ENCODE data around the gene DNAJC28.
"Not testable (repeated sequence)": the region's sequence is repeated elsewhere in the genome, so short reads cannot be mapped to it uniquely, and the experiment has no call there.

Gene DNAJC28

GRCh38 chr21:33480481-33481103, 10.9 kb downstream of the DNAJC28 start:
- DNase-seq, result no peak

GRCh38 chr21:33479679-33480480, 11.6 kb downstream of the DNAJC28 start, which contains the start of gene TMEM50B:
Gene TMEM50B, minus strand, starts transcription at chr21:33479974. Its CDS starts 11,089 bp downstream, at chr21:33468885.
- peak; percentile 96 for DNase-seq

DNA sequence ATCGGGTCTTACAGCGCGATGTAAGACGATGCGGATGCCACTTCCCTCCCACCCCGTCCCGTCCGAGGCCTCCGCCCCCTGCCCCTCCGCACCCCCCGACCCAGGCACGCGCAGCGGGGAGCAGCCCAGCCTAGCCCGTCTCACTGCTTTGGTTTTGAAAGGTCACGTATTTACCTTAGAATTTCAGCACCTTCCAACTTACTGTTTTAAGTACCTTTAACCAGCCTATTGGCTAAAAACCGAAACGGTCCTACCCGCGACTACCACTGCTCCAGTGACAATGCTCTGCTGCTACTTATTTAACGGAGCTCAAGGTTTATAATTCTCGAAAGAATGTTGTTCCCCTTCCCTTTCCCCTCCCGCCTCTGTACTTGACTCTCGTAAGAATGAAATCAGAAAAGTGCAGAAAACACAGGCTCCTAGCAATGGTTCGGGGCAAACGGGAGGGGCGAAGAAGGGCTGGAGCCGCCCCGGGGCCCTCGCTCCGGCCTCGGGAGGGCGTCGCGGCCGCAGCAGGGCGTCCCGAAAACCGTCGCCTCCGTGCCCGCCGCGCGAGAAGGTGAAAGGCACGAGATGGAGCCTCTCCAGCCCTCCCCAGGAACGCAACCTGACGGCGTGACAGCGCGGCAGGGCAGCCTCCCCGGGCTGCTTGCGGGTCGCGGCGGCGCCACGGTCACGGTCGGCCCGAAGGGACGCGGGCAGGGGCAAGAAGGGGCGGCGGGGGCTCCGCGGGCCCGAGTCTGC, 12.4 kb downstream of the DNAJC28 start:
- peak; percentile 57 for DNase-seq

- DNase-seq, result no peak
Measured at GRCh38 chr21:33478182-33478581, 13.3 kb downstream of the DNAJC28 start.

DNA sequence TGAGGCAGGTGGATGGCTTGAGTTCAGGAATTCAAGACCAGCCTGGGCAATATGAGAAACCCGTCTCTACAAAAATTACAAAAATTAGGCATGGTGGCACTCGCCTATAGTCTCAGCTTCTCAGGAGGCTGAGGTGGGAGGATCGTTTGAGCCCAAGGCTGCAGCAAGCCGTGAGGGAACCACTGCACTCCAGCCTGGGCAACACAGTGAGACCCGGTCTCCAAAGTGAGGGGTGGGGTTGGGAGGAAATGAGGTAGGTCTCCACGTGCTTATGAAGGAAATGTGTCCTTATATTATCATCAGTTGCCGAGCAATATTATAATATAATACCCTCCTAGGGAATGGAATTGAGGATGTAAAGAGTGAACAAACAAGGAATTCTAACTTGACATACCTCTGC, 14.4 kb downstream of the DNAJC28 start:
- no peak for DNase-seq

GRCh38 chr21:33473344-33473743, 18.2 kb downstream of the DNAJC28 start:
- DNase-seq, result no peak

DNA sequence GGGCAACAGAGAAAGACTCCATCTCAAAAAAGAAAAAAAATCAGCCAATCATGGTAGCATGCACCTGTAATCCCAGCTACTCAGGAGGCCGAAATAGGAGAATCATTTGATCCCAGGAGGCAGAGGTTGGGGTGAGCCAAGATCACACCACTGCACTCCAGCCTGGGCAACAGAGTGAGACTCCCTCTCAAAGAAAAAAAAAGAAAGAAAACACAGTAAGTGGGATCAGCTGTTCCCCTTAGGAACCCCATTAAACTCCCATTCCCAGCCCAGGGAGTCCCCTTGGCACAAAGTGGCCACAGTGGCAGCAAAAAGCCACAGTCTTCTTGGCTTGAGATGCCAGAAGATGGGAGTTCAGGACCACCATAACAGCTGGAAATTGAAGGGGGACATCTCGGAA, 20.8 kb downstream of the DNAJC28 start:
- DNase-seq, result no peak

GRCh38 chr21:33469183-33469582, 22.3 kb downstream of the DNAJC28 start:
- not testable (repeated sequence) for DNase-seq

DNA sequence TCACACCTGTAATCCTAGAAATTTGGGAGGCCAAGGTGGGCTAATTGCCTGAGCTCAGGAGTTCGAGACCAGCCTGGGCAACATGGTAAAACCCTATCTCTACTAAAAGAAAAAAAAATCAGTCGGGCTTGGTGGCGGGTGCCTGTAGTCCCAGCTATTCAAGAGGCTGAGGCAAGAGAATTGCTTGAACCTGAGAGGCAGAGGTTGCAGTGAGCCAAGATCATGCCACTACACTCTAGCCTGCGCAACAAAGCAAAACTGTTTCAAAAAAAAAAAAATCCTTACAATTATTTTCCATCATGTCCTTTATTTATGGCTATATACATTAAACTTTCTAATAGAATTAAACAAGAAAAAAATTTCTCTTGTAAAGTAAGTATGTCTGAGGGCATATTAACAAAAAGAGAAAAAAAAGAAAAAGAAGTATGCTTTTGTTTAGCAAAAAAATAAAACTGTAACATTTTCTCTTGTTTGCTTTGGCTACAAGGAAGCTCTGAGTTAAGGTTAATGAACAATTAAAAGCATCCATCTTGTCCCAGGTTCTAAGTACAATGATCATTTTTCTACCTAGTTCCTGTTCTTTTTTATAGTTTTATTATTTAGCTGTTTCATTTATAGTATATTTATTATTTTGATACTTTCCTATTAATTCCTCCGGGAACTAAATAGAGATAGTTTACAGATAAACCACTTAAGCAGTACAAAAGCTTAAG, 29.8 kb downstream of the DNAJC28 start:
- no peak for DNase-seq

DNA sequence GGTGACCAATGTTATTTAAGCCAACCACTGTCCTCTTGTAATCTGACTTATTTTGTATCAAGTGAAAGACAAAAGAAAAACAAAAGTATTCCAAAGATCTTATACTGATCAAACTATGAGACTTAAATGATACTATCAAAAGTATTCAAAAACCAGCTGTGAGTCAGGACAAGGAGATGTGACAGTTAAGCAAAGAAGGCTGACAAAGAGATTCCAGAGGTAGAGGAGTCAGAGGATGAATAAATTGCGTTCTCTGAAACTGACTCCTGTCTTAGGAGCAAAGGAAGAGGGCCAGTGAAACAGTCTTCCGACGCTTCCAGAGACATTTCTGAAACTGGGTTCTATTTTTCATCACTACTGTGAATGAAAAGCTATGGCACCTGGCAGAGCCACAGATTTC, 32.7 kb downstream of the DNAJC28 start:
- no peak for DNase-seq

DNA sequence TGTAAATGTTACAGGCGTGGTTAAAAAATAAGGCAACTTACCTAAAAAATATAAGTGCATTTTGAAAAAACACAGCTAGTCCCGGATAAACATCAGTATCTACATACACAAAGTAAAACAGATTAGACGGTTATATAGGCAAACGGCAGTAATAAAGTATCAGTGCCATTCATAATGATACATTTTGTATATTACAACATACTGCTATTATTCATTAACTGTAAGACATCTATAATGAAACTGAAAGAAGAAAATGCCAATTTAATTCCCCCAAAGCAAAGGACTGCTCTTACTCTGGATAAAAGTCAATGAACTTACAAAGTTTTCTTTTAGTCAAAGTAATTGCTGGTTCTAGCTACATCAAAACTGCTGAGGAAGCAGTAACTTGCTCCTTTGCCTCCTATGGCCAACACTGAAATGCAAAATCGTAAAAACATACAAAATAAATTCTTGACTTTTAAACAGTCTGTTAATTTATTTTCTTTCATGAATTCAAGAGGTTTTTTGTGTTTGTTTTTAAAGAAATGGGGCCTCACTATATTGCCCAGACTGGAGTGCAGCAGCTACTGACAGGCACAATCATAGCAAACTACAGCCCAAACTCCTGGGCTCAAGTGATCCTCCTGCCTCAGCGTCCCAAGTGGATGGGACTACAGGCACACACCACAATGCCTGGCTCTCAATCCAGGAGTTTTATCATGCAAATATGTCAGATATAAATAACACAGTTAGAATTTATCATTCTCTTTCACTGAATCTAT, 35.6 kb downstream of the DNAJC28 start:
- DNase-seq, result no peak

- DNase-seq, result no peak
Measured at GRCh38 chr21:33452362-33452761, 39.2 kb downstream of the DNAJC28 start.

GRCh38 chr21:33451634-33452071, 39.9 kb downstream of the DNAJC28 start:
- no peak for DNase-seq

DNA sequence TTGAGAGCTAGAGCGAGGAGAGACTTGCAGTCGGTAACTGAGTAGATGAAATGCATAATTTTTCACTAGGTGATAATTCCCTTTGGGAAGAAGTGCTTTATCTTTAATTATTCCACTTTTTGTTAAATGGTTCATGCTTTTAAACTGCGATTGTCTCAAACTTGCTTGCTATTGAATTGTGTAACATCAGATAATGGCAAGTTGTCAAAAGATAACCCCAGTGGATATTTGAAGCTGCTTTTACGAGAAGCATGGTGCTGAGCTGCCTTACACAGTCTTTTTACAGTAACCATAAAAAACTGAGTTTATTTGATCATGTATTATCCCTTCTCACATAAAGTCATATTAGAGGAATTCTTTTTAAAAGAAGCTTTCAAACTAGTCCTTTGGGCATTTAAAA, 41.9 kb downstream of the DNAJC28 start:
- DNase-seq, result no peak

GRCh38 chr21:33446620-33447019, 44.9 kb downstream of the DNAJC28 start:
- DNase-seq, result not testable (repeated sequence)

DNA sequence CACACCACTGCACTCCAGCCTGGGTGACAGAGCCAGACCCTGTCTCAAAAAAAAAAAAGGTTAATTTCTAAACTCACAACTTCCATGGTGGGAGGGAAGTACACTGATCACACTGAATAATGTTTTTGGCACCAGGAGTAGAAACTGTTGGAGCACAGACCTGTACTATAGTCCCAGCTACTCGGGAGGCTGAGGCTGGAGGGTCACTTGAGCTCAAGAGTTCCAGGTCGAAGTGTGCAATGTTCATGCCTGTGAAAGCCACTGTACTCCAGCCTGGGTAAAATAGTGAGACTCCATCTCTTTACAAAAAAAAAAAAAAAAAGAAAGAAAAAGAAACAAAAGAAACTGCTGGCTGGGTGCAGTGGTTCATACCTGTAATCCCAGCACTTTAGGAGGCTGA, 47.0 kb downstream of the DNAJC28 start:
- DNase-seq, result no peak

- DNase-seq, result no peak
Measured at GRCh38 chr21:33443194-33443593, 48.3 kb downstream of the DNAJC28 start.

GRCh38 chr21:33441489-33442477, 49.7 kb downstream of the DNAJC28 start:
- DNase-seq, result no peak
